ENCODE data around the gene AFDN. TPM values are rescaled to one million over a fixed set of nuclear protein-coding genes. Genes with fewer than 3 reads are reported as not detected.

AFDN gene
- total and polyA plus RNA-seq, 2 donors = 15.3 to 16.7 TPM

DNA sequence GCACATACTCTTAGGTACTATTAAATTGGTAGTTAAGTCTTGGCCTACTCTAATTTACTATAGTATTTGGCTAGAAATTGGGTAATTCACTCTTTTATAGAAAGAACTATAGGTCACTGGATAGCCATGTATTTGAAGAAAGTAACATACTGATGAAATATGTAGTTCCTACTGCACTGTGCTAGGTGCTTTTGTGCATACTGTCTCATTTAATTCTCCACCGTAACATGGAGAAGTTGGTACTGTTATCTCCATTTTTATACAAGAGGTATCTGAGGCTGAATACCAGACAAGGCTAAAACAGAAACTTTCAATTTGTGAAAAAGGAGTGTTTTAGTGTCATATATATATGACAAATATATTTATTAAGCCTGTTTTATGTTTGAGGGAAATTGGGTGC, 29.8 kb downstream of the AFDN start:
- H3K4me1 ChIP-seq (ENCODE audit: control insufficient read depth in 2 of 2, insufficient read depth in 2 of 2, low read length in 2 of 2) = no peaks in the 10 kb centered on the region
- H3K27me3 ChIP-seq (ENCODE audit: control insufficient read depth in 2 of 2, insufficient read depth in 1 of 2, low read length in 1 of 2) = no peaks in the 10 kb centered on the region
- H3K9me3 ChIP-seq (ENCODE audit: control insufficient read depth in 2 of 2, insufficient read depth in 1 of 2, low read length in 1 of 2) = no peaks in the 10 kb centered on the region
- DNase-seq (ENCODE audit: low read depth in 6 of 9, low spot score in 9 of 9) = no peak
- no peak overlapping the region for H3K4me3 ChIP-seq (ENCODE audit: low read length in 2 of 2)
- H3K36me3 ChIP-seq (ENCODE audit: control insufficient read depth in 2 of 2, insufficient read depth in 2 of 2, low read length in 1 of 2) = no peaks in the 10 kb centered on the region
- no peak overlapping the region for H3K27ac ChIP-seq (ENCODE audit: low read depth in 1 of 2, low read length in 1 of 2)
- WGBS = 96% methylated on average over 1 of the region's 1 CpG

DNA sequence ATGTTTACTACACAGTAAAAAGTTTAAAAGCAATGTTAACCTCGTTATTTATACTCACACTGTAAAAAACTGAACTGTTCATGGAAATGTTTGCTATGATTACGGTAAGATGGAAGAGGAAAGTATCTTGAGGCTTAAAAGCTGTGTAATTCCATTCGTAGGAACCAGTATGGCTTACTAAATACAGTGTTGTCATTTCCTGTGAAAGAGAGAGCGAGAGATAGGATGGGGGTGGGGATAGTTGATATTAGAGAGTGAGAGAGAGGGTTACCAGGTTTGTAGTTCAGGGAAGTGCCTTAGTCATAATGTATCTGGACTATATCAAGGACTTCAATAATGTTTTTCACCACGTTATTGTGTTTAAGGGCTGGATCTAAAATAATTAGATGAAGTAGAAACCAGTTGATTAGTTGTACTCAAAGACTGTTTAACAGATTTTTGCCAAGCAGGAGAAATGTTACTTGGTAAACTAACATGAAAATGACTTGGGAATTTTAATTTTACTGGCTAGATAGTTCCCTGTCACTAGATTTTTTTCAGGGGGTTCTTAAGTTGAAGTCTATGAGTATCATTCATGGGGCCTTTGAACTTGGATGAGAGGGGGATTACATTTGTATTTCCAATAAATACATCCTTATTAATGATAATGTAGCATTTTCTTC, 30.4 kb downstream of the AFDN start:
- H3K27ac ChIP-seq (ENCODE audit: low read depth in 1 of 2, low read length in 1 of 2) = no peak overlapping the region
- H3K4me3 ChIP-seq (ENCODE audit: low read length in 2 of 2) = no peak overlapping the region
- no peak for DNase-seq (ENCODE audit: low read depth in 6 of 9, low spot score in 9 of 9)
- H3K9me3 ChIP-seq (ENCODE audit: control insufficient read depth in 2 of 2, insufficient read depth in 1 of 2, low read length in 1 of 2) = no peaks in the 10 kb centered on the region
- H3K4me1 ChIP-seq (ENCODE audit: control insufficient read depth in 2 of 2, insufficient read depth in 2 of 2, low read length in 2 of 2) = no peaks in the 10 kb centered on the region
- 93% methylated on average over 5 of the region's 5 CpGs for WGBS
- no peaks in the 10 kb centered on the region for H3K27me3 ChIP-seq (ENCODE audit: control insufficient read depth in 2 of 2, insufficient read depth in 1 of 2, low read length in 1 of 2)
- H3K36me3 ChIP-seq (ENCODE audit: control insufficient read depth in 2 of 2, insufficient read depth in 2 of 2, low read length in 1 of 2) = no peaks in the 10 kb centered on the region

DNA sequence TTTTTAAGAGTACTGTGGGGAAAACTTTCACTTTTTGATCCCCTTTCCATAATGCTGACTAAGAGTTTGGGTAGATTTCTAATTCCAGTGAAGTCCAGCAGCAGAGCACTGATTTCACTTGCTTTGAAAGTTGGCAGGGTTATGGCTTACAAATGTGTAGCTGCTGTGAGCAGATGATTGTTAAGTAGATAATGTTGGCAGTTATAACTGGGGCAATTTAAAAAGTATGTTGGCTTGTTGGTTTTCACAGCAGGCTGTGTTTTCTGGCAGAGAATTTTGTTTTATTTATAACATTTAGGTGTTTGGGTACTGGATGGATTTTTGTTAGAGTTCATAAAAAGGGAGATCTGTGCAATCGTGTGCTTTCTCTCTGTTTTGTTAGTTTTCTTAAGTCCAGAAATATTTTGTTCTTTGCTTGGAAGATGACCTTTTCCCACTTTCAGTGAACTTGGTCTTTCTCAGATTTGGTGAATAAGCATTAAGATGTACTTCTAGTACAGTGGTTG, 31.4 kb downstream of the AFDN start:
- no peaks in the 10 kb centered on the region for H3K36me3 ChIP-seq (ENCODE audit: control insufficient read depth in 2 of 2, insufficient read depth in 2 of 2, low read length in 1 of 2)
- H3K27ac ChIP-seq (ENCODE audit: low read depth in 1 of 2, low read length in 1 of 2) = no peak overlapping the region
- H3K9me3 ChIP-seq (ENCODE audit: control insufficient read depth in 2 of 2, insufficient read depth in 1 of 2, low read length in 1 of 2) = no peaks in the 10 kb centered on the region
- 94% methylated on average over 1 of the region's 1 CpG for WGBS
- H3K4me3 ChIP-seq (ENCODE audit: low read length in 2 of 2) = no peak overlapping the region
- no peaks in the 10 kb centered on the region for H3K4me1 ChIP-seq (ENCODE audit: control insufficient read depth in 2 of 2, insufficient read depth in 2 of 2, low read length in 2 of 2)
- H3K27me3 ChIP-seq (ENCODE audit: control insufficient read depth in 2 of 2, insufficient read depth in 1 of 2, low read length in 1 of 2) = no peaks in the 10 kb centered on the region
- no peak for DNase-seq (ENCODE audit: low read depth in 6 of 9, low spot score in 9 of 9)

DNA sequence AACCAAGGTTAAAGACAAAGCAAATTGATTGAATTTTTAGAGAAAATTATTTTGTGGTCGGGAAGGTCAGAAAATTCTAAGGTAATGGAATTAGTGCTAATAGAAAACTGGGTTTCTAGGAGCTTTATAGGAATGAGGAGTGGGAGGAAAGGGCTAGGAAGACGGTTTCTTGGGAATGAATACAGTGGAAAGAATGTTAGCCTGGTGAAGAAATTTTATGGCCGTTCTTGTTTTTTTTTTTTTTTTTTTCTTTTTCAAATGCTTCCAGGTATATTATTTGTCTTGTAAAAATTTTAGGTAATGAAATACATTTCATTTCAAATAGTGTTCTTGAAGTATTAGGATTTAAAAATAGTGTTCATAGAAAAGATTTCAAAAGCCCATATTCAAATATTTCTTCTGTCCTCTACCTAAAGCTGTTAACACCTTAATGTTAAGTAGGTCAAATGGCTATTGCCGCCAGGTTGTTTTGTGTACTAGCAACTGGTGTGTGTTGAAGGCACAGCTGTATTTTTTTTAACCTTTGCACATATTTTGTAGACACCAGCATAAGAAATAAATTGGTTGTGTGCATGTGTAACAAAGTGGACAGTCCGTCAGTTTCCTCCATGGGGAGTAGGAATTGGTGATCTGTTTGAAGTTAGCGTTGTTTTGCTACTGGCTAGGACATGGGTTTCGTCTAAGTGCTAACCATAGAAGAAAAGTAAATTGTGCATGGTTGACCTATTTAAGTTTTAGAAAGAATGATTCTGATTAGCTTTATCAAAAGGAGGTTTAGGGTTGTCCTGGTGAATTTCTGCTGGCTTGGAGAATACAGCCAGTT, 32.3 kb downstream of the AFDN start:
- Histone ChIP-seq H3K4me1 (ENCODE audit: control insufficient read depth in 2 of 2, insufficient read depth in 2 of 2, low read length in 2 of 2) (no peaks in the 10 kb centered on the region), H3K27me3 (ENCODE audit: control insufficient read depth in 2 of 2, insufficient read depth in 1 of 2, low read length in 1 of 2) (no peaks in the 10 kb centered on the region), H3K36me3 (ENCODE audit: control insufficient read depth in 2 of 2, insufficient read depth in 2 of 2, low read length in 1 of 2) (no peaks in the 10 kb centered on the region), H3K27ac (ENCODE audit: low read depth in 1 of 2, low read length in 1 of 2) (no peak overlapping the region), H3K4me3 (ENCODE audit: low read length in 2 of 2) (no peak overlapping the region), H3K9me3 (ENCODE audit: control insufficient read depth in 2 of 2, insufficient read depth in 1 of 2, low read length in 1 of 2) (no peaks in the 10 kb centered on the region)
- WGBS = 77% methylated on average over 7 of the region's 7 CpGs
- DNase-seq (ENCODE audit: low read depth in 6 of 9, low spot score in 9 of 9) = no peak

DNA sequence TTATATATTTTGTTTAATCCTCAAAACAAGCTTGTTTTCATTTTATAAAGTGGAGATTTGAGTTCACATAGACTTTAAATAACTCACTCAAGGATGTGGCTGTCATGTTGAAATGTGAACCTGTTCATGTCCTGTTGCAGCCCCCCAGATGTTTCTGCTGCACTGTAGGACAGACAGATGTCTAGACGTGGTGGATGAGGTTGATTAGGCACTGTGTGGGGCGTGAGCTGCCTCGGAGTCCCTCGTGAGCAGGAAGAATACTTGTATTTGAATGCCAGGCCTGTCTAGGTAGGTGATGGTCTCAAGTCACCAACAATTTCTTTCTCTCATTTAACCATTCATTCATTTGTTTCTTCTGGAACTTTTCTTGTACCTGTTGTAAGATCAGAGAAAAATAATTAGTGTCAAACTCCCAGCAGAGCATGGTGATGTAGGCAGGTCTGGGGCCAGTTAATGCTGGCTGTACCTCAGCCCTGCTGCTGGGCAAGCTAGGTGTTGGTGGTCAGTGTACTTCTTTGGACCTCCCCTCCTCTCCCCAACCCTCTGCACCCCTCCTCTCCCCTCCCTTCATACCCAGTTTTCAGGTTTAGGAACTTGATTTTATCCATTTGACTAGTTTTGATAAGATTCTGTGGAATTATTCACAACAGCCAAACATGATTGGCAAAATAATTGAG, 34.0 kb downstream of the AFDN start:
- no peaks in the 10 kb centered on the region for H3K36me3 ChIP-seq (ENCODE audit: control insufficient read depth in 2 of 2, insufficient read depth in 2 of 2, low read length in 1 of 2)
- no peak overlapping the region for H3K4me3 ChIP-seq (ENCODE audit: low read length in 2 of 2)
- H3K27ac ChIP-seq (ENCODE audit: low read depth in 1 of 2, low read length in 1 of 2) = no peak overlapping the region
- H3K9me3 ChIP-seq (ENCODE audit: control insufficient read depth in 2 of 2, insufficient read depth in 1 of 2, low read length in 1 of 2) = no peaks in the 10 kb centered on the region
- H3K27me3 ChIP-seq (ENCODE audit: control insufficient read depth in 2 of 2, insufficient read depth in 1 of 2, low read length in 1 of 2) = no peaks in the 10 kb centered on the region
- WGBS = 91% methylated on average over 4 of the region's 4 CpGs
- no peaks in the 10 kb centered on the region for H3K4me1 ChIP-seq (ENCODE audit: control insufficient read depth in 2 of 2, insufficient read depth in 2 of 2, low read length in 2 of 2)
- no peak for DNase-seq (ENCODE audit: low read depth in 6 of 9, low spot score in 9 of 9)

DNA sequence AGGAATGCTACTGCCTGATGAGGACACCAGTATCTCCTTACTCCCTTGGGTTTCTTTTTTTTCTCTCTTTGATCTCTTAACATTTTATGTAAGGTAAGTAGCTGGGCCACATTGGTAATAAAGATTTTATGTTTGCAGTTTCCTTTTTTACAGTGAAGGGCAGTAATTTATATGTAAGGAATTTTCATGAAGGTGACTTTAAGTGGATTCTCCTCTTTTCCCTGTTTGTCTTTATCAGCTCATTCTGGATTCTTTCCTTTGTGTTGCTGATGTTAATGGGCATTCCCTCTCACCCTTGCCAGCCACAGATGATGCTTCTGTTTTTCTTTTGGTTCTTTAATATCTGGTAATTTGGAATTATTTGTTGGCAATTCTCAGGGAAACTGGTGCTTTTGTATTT, 34.7 kb downstream of the AFDN start:
- H3K27ac ChIP-seq (ENCODE audit: low read depth in 1 of 2, low read length in 1 of 2) = no peak overlapping the region
- DNase-seq (ENCODE audit: low read depth in 6 of 9, low spot score in 9 of 9) = no peak
- H3K9me3 ChIP-seq (ENCODE audit: control insufficient read depth in 2 of 2, insufficient read depth in 1 of 2, low read length in 1 of 2) = no peaks in the 10 kb centered on the region
- H3K27me3 ChIP-seq (ENCODE audit: control insufficient read depth in 2 of 2, insufficient read depth in 1 of 2, low read length in 1 of 2) = no peaks in the 10 kb centered on the region
- no peak overlapping the region for H3K4me3 ChIP-seq (ENCODE audit: low read length in 2 of 2)
- H3K36me3 ChIP-seq (ENCODE audit: control insufficient read depth in 2 of 2, insufficient read depth in 2 of 2, low read length in 1 of 2) = no peaks in the 10 kb centered on the region
- H3K4me1 ChIP-seq (ENCODE audit: control insufficient read depth in 2 of 2, insufficient read depth in 2 of 2, low read length in 2 of 2) = no peaks in the 10 kb centered on the region

DNA sequence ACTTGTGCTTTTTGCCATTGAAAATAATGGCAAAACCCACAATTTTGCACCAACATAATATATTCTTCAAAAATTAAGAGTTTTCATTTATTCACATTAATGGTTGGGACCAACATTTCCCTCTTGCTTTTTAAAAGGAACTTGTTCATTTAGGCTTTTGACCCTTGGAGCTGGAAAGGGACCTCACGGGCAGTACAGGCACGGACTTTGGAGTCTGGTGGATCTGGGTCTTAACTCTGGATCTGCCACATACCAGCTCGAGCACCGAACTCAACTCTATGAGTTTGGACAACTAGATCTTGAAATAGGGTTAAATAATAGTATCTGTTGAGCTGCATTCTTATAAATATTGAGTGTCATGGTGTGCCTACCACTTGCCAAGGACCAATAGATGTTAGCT, 37.2 kb downstream of the AFDN start:
- no peak for DNase-seq (ENCODE audit: low read depth in 6 of 9, low spot score in 9 of 9)
- 98% methylated on average over 4 of the region's 4 CpGs for whole genome bisulfite sequencing
- Histone ChIP-seq H3K27me3 (ENCODE audit: control insufficient read depth in 2 of 2, insufficient read depth in 1 of 2, low read length in 1 of 2) (no peaks in the 10 kb centered on the region), H3K4me3 (ENCODE audit: low read length in 2 of 2) (no peak overlapping the region), H3K9me3 (ENCODE audit: control insufficient read depth in 2 of 2, insufficient read depth in 1 of 2, low read length in 1 of 2) (no peaks in the 10 kb centered on the region), H3K4me1 (ENCODE audit: control insufficient read depth in 2 of 2, insufficient read depth in 2 of 2, low read length in 2 of 2) (no peaks in the 10 kb centered on the region), H3K36me3 (ENCODE audit: control insufficient read depth in 2 of 2, insufficient read depth in 2 of 2, low read length in 1 of 2) (no peaks in the 10 kb centered on the region), H3K27ac (ENCODE audit: low read depth in 1 of 2, low read length in 1 of 2) (no peak overlapping the region)

DNA sequence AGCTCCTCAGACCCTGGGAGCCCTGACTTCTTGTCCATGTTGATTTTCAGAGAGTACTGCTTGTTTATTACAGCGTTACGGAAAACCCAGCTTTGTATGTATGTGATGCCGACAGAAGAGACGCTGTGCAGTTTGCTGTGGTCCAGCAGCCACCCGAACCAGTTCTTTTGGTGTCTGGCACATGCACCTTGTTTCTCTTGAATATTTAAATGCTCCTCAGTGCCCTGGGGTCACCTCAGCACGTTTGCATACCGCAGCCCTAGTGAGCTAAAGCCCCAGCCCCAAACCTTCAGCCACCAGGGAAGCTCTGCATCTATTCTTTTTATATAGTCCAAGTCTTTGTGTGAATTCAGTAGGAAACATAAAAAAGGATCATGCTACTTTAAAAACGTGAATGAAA, 39.9 kb downstream of the AFDN start:
- WGBS = 92% methylated on average over 8 of the region's 8 CpGs
- no peak for DNase-seq (ENCODE audit: low read depth in 6 of 9, low spot score in 9 of 9)
- Histone ChIP-seq H3K36me3 (ENCODE audit: control insufficient read depth in 2 of 2, insufficient read depth in 2 of 2, low read length in 1 of 2) (no peaks in the 10 kb centered on the region), H3K9me3 (ENCODE audit: control insufficient read depth in 2 of 2, insufficient read depth in 1 of 2, low read length in 1 of 2) (no peaks in the 10 kb centered on the region), H3K27me3 (ENCODE audit: control insufficient read depth in 2 of 2, insufficient read depth in 1 of 2, low read length in 1 of 2) (no peaks in the 10 kb centered on the region), H3K4me1 (ENCODE audit: control insufficient read depth in 2 of 2, insufficient read depth in 2 of 2, low read length in 2 of 2) (no peaks in the 10 kb centered on the region), H3K27ac (ENCODE audit: low read depth in 1 of 2, low read length in 1 of 2) (no peak overlapping the region), H3K4me3 (ENCODE audit: low read length in 2 of 2) (no peak overlapping the region)

DNA sequence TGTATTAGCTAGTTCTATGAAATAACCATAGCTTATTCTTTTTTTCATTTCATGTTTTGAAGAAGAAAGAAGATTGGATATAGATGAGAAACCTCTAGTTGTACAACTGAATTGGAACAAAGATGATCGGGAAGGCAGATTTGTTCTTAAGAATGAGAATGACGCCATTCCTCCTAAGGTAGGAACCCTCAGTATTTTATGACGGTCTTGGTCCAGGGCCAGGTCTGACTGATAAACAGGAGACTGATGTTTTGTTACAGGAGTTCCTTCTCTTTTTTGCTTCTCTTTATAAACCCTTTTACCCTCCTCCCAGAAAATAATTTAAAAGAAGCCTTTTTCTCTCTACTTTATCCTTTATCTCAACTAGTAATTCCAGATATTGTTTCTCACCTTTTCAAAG, 43.6 kb downstream of the AFDN start:
- Histone ChIP-seq H3K4me1 (ENCODE audit: control insufficient read depth in 2 of 2, insufficient read depth in 2 of 2, low read length in 2 of 2) (no peaks in the 10 kb centered on the region), H3K9me3 (ENCODE audit: control insufficient read depth in 2 of 2, insufficient read depth in 1 of 2, low read length in 1 of 2) (no peaks in the 10 kb centered on the region), H3K4me3 (ENCODE audit: low read length in 2 of 2) (no peak overlapping the region), H3K27ac (ENCODE audit: low read depth in 1 of 2, low read length in 1 of 2) (no peak overlapping the region), H3K27me3 (ENCODE audit: control insufficient read depth in 2 of 2, insufficient read depth in 1 of 2, low read length in 1 of 2) (no peaks in the 10 kb centered on the region), H3K36me3 (ENCODE audit: control insufficient read depth in 2 of 2, insufficient read depth in 2 of 2, low read length in 1 of 2) (no peaks in the 10 kb centered on the region)
- WGBS = 74% methylated on average over 3 of the region's 3 CpGs
- DNase-seq (ENCODE audit: low read depth in 6 of 9, low spot score in 9 of 9) = no peak

All from thymus (tissue), 11 donors.